HPDE6-E6E7 (cell line): ENCODE measurements around the gene ZNF638.

ENCODE experiments used
- DNase-seq: peaks from one replicate; pipeline ENCODE4 v3.0.0; 2011; ENCODE audit warnings: missing footprints; ENCODE audit errors: extremely low spot score

The ZNF638 gene

GRCh38 chr2:71469403-71470398 lies 138.1 kb downstream of the ZNF638 start:
- DNase-seq = no peak

DNA sequence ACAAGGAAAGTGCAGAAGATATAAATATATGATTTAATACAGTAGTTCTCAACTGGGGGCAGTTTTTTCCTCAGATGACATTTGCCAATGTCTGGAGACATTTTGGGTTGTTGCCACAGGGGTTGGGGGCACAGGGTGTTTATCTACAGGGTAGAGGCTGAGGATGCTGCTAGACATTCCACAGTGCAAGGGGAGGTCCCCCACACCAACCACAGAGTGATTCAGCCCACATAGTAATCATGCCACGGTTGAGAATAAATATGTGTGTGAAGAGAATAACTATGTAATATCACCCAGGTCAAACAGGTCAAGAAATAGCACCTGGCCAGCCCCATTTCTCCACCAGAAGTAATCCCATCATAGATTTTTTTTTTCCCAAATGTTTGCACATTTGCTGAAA lies 139.7 kb downstream of the ZNF638 start:
- no peak for DNase-seq

DNA sequence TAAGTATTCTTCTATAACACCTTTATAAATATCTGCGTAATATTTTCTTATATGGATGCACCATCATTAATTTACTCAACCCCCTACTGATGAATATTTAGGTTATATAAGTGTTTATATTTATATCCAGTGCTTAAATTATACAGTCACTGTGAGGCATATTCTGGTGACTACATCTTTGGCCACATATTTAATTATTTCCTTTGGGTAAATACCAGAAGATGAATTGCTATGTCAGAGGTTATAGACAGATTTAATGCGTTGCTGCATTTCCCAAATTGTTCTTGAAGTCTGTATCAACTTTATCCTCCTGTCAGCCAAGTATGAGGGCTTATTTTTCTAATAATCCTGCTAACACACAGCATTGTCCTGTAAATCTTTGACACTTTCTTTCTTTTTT lies 140.4 kb downstream of the ZNF638 start:
- no peak for DNase-seq

DNA sequence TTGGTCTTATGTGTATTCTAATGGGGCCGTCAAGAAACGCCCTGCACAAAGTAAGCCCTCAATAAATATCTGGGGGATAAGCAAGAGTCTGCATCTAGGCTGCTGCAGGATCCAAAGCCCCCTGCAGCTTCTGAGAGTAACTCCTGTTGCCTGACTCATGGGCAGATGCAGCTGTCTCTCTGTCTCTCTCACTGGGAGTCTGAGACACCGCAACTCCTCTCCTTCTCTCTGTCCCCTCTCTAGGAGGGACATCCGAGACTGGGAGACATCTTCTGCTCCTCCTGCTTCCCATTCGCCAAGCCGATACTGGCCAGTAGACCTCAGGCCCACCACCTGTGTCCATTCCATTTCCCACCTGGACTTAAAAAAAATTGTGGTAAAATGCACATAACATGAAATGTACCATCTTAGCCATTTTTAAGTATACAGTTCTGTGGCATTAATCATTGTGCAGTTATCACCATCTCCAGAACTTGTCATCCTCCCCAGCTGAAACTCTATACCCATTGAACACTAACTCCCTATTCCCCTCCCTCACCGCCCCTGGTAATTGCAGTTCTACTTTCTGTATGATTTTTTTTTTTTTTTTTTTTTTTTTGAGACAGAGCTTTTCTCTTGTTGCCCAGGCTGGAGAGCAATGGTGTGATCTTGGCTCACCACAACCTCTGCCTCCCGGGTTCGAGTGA lies 141.9 kb downstream of the ZNF638 start:
- DNase-seq = no peak

- no peak for DNase-seq
Observed at GRCh38 chr2:71474116-71474743, 142.6 kb downstream of the ZNF638 start.

DNA sequence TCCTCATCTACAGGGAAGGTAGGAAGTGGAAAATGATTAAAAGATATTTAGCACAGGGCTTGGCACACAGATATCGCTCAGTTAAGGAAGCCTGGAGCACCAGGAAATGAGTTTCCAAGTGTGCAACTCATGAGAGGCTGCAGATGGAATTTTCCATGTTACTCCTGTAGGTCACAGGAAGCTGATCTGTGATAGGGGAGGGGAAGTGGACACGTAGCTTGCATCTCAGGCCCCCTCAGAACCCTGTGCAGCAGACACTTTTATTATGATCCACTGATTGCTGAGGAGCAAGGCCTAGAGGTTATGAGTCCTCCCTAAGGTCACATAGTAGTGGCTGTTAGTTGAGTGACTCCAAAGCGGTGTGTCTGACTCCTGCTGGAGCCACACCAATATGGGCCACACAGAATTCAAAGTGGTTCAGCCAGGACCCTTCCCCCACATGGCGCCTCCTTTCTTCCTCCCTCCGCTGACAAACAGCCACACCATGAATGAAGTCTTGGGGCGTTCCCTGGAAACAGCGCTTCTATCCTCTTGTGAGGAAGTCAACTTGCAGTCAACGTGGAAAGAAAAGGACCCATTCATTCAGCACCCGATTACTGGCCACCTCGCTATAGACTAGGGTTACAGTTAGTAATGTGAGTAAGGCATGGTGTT lies 143.3 kb downstream of the ZNF638 start:
- no peak for DNase-seq

- DNase-seq = no peak
Observed at GRCh38 chr2:71476495-71476894, 144.9 kb downstream of the ZNF638 start.

DNA sequence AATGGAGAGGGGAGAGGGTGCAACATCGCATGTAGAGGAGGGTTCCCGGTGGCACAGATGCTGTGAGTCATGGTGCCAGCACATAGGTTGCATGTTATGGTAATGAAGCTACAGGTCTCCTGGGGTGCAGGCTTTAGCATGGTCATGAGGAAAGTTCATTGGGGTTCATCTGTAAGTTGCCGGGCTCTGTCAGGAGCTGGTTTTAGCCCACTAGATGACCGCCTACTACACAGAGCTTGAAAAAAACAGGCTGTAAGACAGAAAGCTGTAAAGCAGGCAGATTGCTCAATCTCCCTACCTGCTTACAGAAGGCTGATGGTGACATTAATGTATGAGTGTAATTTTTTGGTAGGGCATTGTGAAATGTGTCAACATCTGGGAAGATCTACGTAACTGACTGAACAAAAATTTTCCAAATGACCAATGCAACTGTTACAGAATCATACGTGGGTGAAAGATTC lies 145.7 kb downstream of the ZNF638 start:
- no peak for DNase-seq

- DNase-seq = no peak
Observed at GRCh38 chr2:71478806-71479205, 147.2 kb downstream of the ZNF638 start.

GRCh38 chr2:71479261-71479660 lies 147.7 kb downstream of the ZNF638 start:
- DNase-seq = no peak

DNA sequence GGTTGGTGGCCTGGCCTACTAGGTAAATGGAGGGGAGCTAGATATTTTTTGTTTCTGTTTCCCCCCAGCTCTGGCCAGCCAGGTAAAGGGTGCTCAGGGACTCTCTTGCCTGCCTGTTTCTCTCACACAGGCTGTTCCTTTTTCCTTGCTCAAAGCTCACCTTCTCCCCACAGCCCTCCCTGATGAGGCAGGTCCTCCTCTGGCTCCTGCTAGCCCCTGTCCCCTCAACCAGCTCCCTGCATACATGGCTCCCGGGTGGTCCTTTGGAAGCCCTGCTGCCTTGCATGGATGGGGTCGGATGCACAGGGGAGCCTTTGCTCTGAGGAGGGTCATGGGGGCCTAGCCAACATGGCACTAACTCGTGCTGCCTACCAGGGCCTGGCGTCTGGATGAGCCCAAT lies 149.5 kb downstream of the ZNF638 start:
- no peak for DNase-seq

DNA sequence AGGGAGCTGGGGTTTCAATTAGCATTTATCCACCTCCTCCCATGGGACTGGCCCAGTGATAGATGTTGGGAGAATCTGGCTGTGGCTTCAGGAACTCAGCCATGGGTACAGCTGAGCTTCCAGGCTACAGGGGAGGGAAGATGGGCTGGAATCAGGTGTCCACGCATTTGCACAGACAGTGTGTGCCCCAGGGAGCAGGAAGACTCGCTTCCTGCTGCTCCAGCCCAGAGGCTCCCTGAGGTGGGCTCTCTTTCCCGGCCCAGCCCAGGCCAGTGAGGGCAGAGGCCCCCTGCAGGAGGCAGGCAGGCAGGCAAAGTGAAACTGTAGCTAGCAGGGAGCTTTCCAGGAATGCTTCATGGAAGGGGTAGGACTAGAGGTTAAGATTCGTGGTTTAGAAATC lies 150.5 kb downstream of the ZNF638 start:
- no peak for DNase-seq

DNA sequence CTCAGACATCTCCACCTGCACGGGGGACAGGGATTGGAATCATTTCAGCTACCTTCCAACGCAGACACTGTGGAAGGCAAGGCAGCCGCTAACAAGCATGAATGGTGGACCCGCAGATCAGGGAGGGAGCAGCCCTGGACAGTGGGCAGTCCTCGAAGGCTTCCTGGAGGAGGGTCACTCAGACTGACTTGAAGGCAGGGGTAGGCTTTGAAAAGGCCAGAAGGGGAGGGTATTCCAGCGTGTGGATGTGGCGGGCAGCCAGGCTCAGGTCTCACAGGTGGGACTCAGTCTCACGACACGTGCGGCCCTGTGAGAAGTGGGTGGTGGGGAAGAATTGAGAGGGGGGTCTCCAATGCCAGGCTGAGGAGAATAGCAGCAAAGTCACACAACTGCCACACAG lies 151.7 kb downstream of the ZNF638 start:
- DNase-seq = no peak

GRCh38 chr2:71484354-71484753 lies 152.8 kb downstream of the ZNF638 start:
- DNase-seq = no peak
